BLaER1 treated with 17β-estradiol and CSF1 and Interleukin-3, amounts not matched to agents 10 nM and 100 nM (cell line): ENCODE results near the gene ADPRH.
A peak's percentile ranks its signal among the peaks of the same experiment; 100 is the strongest.

Experiments
- H3K27ac ChIP-seq, 11 experiments: shearing (Covaris generic); formaldehyde crosslinking; 2 replicates each; pipeline ENCODE4 v1.8.1; 2022
- H3K27me3 ChIP-seq, 11 experiments: shearing (Covaris generic); formaldehyde crosslinking; 2 replicates each; pipeline ENCODE4 v1.8.1; 2022
- H3K36me3 ChIP-seq, 11 experiments: shearing (Covaris generic); formaldehyde crosslinking; 2 replicates each; pipeline ENCODE4 v1.8.1; 2022
- H3K4me1 ChIP-seq, 10 experiments: shearing (Covaris generic); formaldehyde crosslinking; 2 replicates each; pipeline ENCODE4 v1.8.1; 2022
- H3K4me2 ChIP-seq, 11 experiments: shearing (Covaris generic); formaldehyde crosslinking; 2 replicates each; pipeline ENCODE4 v1.8.1; 2022
- H3K4me3 ChIP-seq, 10 experiments: shearing (Covaris generic); formaldehyde crosslinking; 2 replicates each; pipeline ENCODE4 v1.8.1; 2022
- H3K9ac ChIP-seq, 11 experiments: shearing (Covaris generic); formaldehyde crosslinking; 2 replicates each; pipeline ENCODE4 v1.8.1; 2022
- H3K9me3 ChIP-seq, 11 experiments: shearing (Covaris generic); formaldehyde crosslinking; replicated peaks in 1 of 11; 2 replicates each; pipeline ENCODE4 v1.8.1; 2022
- H4K20me1 ChIP-seq, 11 experiments: shearing (Covaris generic); formaldehyde crosslinking; 2 replicates each; pipeline ENCODE4 v1.8.1; 2022
- Cebpa-rat ChIP-seq, 11 experiments: shearing (Covaris generic); IDR thresholded peaks; 2 replicates each; pipeline ENCODE4 v1.8.1; 2022

ADPRH gene

GRCh38 chr3:119604878-119605277 is 25.6 kb downstream of the ADPRH start:
- Histone ChIP-seq H4K20me1 (no peaks in the 10 kb centered on the region), H3K4me1 (peaks cover 0 to 38% (median 0%) of the 10 kb centered on the region in 10 experiments; a peak in 6 of 20 replicates), H3K27me3 (no peaks in the 10 kb centered on the region), H3K36me3 (no peaks in the 10 kb centered on the region), H3K9me3 (no peaks in the 10 kb centered on the region), H3K4me2 (peak overlapping the region in 2 of 11 experiments; percentile 1 to 36; a peak in 1 of 22 replicates), H3K4me3 (no peak overlapping the region), H3K27ac (no peak overlapping the region), H3K9ac (no peak overlapping the region)
- TF ChIP-seq Cebpa-rat (IDR thresholded peaks at IDR 0.05): no peak

GRCh38 chr3:119608405-119609000 is 29.2 kb downstream of the ADPRH start:
- no peak for TF ChIP-seq Cebpa-rat (IDR thresholded peaks at IDR 0.05)
- Histone ChIP-seq H3K36me3 (no peaks in the 10 kb centered on the region), H3K9me3 (peaks cover 0 to 14% (median 6%) of the 10 kb centered on the region in 11 experiments; a peak in 9 of 22 replicates), H3K4me1 (peaks cover 0 to 15% (median 0%) of the 10 kb centered on the region in 10 experiments; a peak in 3 of 20 replicates), H3K27ac (no peak overlapping the region), H4K20me1 (no peaks in the 10 kb centered on the region), H3K9ac (no peak overlapping the region), H3K4me2 (no peak overlapping the region), H3K4me3 (no peak overlapping the region), H3K27me3 (no peaks in the 10 kb centered on the region)

GRCh38 chr3:119609301-119609700 is 30.0 kb downstream of the ADPRH start:
- no peaks in the 10 kb centered on the region for H3K27me3 ChIP-seq
- TF ChIP-seq Cebpa-rat (IDR thresholded peaks at IDR 0.05): no peak

GRCh38 chr3:119611664-119612063 is 32.4 kb downstream of the ADPRH start:
- no peaks in the 10 kb centered on the region for H3K27me3 ChIP-seq
- peaks cover 0 to 11% (median 0%) of the 10 kb centered on the region in 10 experiments; a peak in 3 of 20 replicates for H3K4me1 ChIP-seq
- H3K9me3 ChIP-seq: peaks cover 0 to 14% (median 6%) of the 10 kb centered on the region in 11 experiments; a peak in 9 of 22 replicates
- no peak overlapping the region for H3K4me3 ChIP-seq
- H3K27ac ChIP-seq: no peak overlapping the region
- no peaks in the 10 kb centered on the region for H4K20me1 ChIP-seq
- H3K36me3 ChIP-seq: no peaks in the 10 kb centered on the region
- no peak overlapping the region for H3K9ac ChIP-seq
- no peak overlapping the region for H3K4me2 ChIP-seq
- no peak for TF ChIP-seq Cebpa-rat (IDR thresholded peaks at IDR 0.05)

More at GRCh38 chr3:119609301-119609700, 30.0 kb downstream of the ADPRH start:
- Histone ChIP-seq H3K27ac (no peak overlapping the region), H3K4me3 (no peak overlapping the region), H3K9ac (no peak overlapping the region), H3K36me3 (no peaks in the 10 kb centered on the region), H4K20me1 (no peaks in the 10 kb centered on the region), H3K9me3 (peaks cover 0 to 14% (median 6%) of the 10 kb centered on the region in 11 experiments; a peak in 9 of 22 replicates), H3K4me2 (no peak overlapping the region), H3K4me1 (peaks cover 0 to 20% (median 0%) of the 10 kb centered on the region in 10 experiments; a peak in 4 of 20 replicates)

- H4K20me1 ChIP-seq: no peaks in the 10 kb centered on the region
- no peak overlapping the region for H3K9ac ChIP-seq
- H3K4me3 ChIP-seq: no peak overlapping the region
- peaks cover 0 to 11% (median 0%) of the 10 kb centered on the region in 10 experiments; a peak in 3 of 20 replicates for H3K4me1 ChIP-seq
- no peak for TF ChIP-seq Cebpa-rat (IDR thresholded peaks at IDR 0.05)
- H3K27ac ChIP-seq: no peak overlapping the region
- H3K27me3 ChIP-seq: no peaks in the 10 kb centered on the region
- H3K4me2 ChIP-seq: no peak overlapping the region
- no peaks in the 10 kb centered on the region for H3K36me3 ChIP-seq
- peaks cover 0 to 14% (median 6%) of the 10 kb centered on the region in 11 experiments; a peak in 9 of 22 replicates for H3K9me3 ChIP-seq
These were observed 33.9 kb downstream of the ADPRH start for GRCh38 chr3:119613201-119613600.

- Histone ChIP-seq H3K9ac (no peak overlapping the region; a peak in 1 of 22 replicates), H3K4me2 (peak overlapping the region in 2 of 11 experiments; percentile 16 to 36; a peak in 3 of 22 replicates), H3K27ac (no peak overlapping the region), H3K4me3 (no peak overlapping the region), H3K36me3 (no peaks in the 10 kb centered on the region), H4K20me1 (no peaks in the 10 kb centered on the region), H3K4me1 (peaks cover 0 to 11% (median 0%) of the 10 kb centered on the region in 10 experiments; a peak in 3 of 20 replicates), H3K9me3 (peaks cover 0 to 14% (median 6%) of the 10 kb centered on the region in 11 experiments; a peak in 9 of 22 replicates), H3K27me3 (no peaks in the 10 kb centered on the region)
- TF ChIP-seq Cebpa-rat (IDR thresholded peaks at IDR 0.05): no peak
These were observed 34.6 kb downstream of the ADPRH start for GRCh38 chr3:119613872-119614271.

- peaks cover 0 to 11% (median 4%) of the 10 kb centered on the region in 11 experiments; a peak in 9 of 22 replicates for H3K9me3 ChIP-seq
- no peak overlapping the region for H3K4me3 ChIP-seq
- H3K27ac ChIP-seq: no peak overlapping the region
- no peak for TF ChIP-seq Cebpa-rat (IDR thresholded peaks at IDR 0.05)
- no peak overlapping the region for H3K4me2 ChIP-seq
- H3K9ac ChIP-seq: no peak overlapping the region
- H3K36me3 ChIP-seq: no peaks in the 10 kb centered on the region
- H3K4me1 ChIP-seq: peaks cover 0 to 11% (median 0%) of the 10 kb centered on the region in 10 experiments; a peak in 3 of 20 replicates
- H3K27me3 ChIP-seq: no peaks in the 10 kb centered on the region
- H4K20me1 ChIP-seq: no peaks in the 10 kb centered on the region
These were observed 36.8 kb downstream of the ADPRH start for GRCh38 chr3:119616056-119616455.

- Histone ChIP-seq H3K4me2 (no peak overlapping the region), H3K27ac (no peak overlapping the region), H4K20me1 (no peaks in the 10 kb centered on the region)
These were observed 39.8 kb downstream of the ADPRH start for GRCh38 chr3:119619094-119619493.

GRCh38 chr3:119620899-119621298 is 41.6 kb downstream of the ADPRH start:
- no peaks in the 10 kb centered on the region for H3K27me3 ChIP-seq
- no peak for TF ChIP-seq Cebpa-rat (IDR thresholded peaks at IDR 0.05)
- H3K9me3 ChIP-seq: no peaks in the 10 kb centered on the region
- no peak overlapping the region for H3K27ac ChIP-seq
- H3K36me3 ChIP-seq: no peaks in the 10 kb centered on the region
- H3K4me1 ChIP-seq: peaks cover 0 to 32% (median 0%) of the 10 kb centered on the region in 10 experiments; a peak in 4 of 20 replicates
- no peak overlapping the region for H3K4me2 ChIP-seq
- no peak overlapping the region for H3K9ac ChIP-seq
- no peak overlapping the region for H3K4me3 ChIP-seq
- no peaks in the 10 kb centered on the region for H4K20me1 ChIP-seq

More at GRCh38 chr3:119619094-119619493, 39.8 kb downstream of the ADPRH start:
- Histone ChIP-seq H3K9ac (no peak overlapping the region), H3K27me3 (no peaks in the 10 kb centered on the region), H3K9me3 (no peaks in the 10 kb centered on the region), H3K36me3 (no peaks in the 10 kb centered on the region), H3K4me1 (peaks cover 0 to 16% (median 0%) of the 10 kb centered on the region in 10 experiments; a peak in 4 of 20 replicates), H3K4me3 (no peak overlapping the region)
- TF ChIP-seq Cebpa-rat (IDR thresholded peaks at IDR 0.05): no peak
